Omental fat pad (tissue), 4 donors: ENCODE measurements around the gene C1orf198. TPM values are rescaled to one million over a fixed set of nuclear protein-coding genes. Genes with fewer than 3 reads are reported as not detected.

ENCODE experiments used
- ATAC-seq: fragments of 150-250 bp; one replicate; pipeline ENCODE4 v1.9.1; 2016; ENCODE audit warnings: mild to moderate bottlenecking, moderate library complexity; ENCODE audit not compliant: low FRiP score
- DNase-seq: peaks from one replicate; pipeline ENCODE4 v3.0.0-alpha.2; 2019; ENCODE audit warnings: low spot score
- CTCF ChIP-seq, 3 donors: fragments of 450-650 bp; IDR thresholded peaks; one replicate each; pipeline ENCODE4 v1.5.1; 2016 to 2017; ENCODE audit warnings: antibody characterized with exemption in 3 of 3, mild to moderate bottlenecking in 3 of 3, moderate library complexity in 2 of 3
- total RNA-seq, 4 donors: library from RNA; depleted of rRNA; stranded (reverse); fragments of >200 nt; gene quantifications; one replicate each; pipeline ENCODE4 v1.1.0, GENCODE V29; 2016

The C1orf198 gene
- total RNA-seq, 4 donors from 2014 or later: 32.8 to 98.4 (median 63.2) TPM

GRCh38 chr1:230818901-230819300, 49.4 kb downstream of the C1orf198 start:
- no peak for TF ChIP-seq CTCF (IDR thresholded peaks at IDR 0.05)
- DNase-seq (no peak), ATAC-seq (no peak)

GRCh38 chr1:230818367-230818766, 50.0 kb downstream of the C1orf198 start:
- no peak for ATAC-seq
- no peak for TF ChIP-seq CTCF (IDR thresholded peaks at IDR 0.05)
- DNase-seq: no peak

- DNase-seq (no peak), ATAC-seq (no peak)
- no peak for TF ChIP-seq CTCF (IDR thresholded peaks at IDR 0.05)
Measured at GRCh38 chr1:230816018-230816417, 52.3 kb downstream of the C1orf198 start.

GRCh38 chr1:230814949-230815692, 53.2 kb downstream of the C1orf198 start:
- no peak for ATAC-seq
- no peak for TF ChIP-seq CTCF (IDR thresholded peaks at IDR 0.05)
- no peak for DNase-seq

GRCh38 chr1:230812568-230812967, 55.8 kb downstream of the C1orf198 start:
- ATAC-seq: no peak
- no peak for TF ChIP-seq CTCF (IDR thresholded peaks at IDR 0.05)
- no peak for DNase-seq

GRCh38 chr1:230809256-230809990, 58.9 kb downstream of the C1orf198 start:
- no peak for ATAC-seq

More at GRCh38 chr1:230809256-230809990, 58.9 kb downstream of the C1orf198 start:
- no peak for DNase-seq
- no peak for TF ChIP-seq CTCF (IDR thresholded peaks at IDR 0.05)
